ENCODE data around the gene ANP32E. TPM values are rescaled to one million over a fixed set of nuclear protein-coding genes. Genes with fewer than 3 reads are reported as not detected.
A peak's percentile ranks its signal among the peaks of the same experiment; 100 is the strongest.

The ANP32E gene
- total RNA-seq, 1 experiment from 2014 or later: 95.1 TPM

- TF ChIP-seq ZFX (IDR thresholded peaks at IDR 0.05): no peak
- TF ChIP-seq YY1 (IDR thresholded peaks at IDR 0.05; ENCODE audit: extremely low read depth, insufficient replicate concordance, low read depth, low read length): no peak
- no peak for TF ChIP-seq JUND (IDR thresholded peaks at IDR 0.05)
- TF ChIP-seq FOSL1 (IDR thresholded peaks at IDR 0.05; ENCODE audit: low read depth): no peak
- TF ChIP-seq, protein P1, sequence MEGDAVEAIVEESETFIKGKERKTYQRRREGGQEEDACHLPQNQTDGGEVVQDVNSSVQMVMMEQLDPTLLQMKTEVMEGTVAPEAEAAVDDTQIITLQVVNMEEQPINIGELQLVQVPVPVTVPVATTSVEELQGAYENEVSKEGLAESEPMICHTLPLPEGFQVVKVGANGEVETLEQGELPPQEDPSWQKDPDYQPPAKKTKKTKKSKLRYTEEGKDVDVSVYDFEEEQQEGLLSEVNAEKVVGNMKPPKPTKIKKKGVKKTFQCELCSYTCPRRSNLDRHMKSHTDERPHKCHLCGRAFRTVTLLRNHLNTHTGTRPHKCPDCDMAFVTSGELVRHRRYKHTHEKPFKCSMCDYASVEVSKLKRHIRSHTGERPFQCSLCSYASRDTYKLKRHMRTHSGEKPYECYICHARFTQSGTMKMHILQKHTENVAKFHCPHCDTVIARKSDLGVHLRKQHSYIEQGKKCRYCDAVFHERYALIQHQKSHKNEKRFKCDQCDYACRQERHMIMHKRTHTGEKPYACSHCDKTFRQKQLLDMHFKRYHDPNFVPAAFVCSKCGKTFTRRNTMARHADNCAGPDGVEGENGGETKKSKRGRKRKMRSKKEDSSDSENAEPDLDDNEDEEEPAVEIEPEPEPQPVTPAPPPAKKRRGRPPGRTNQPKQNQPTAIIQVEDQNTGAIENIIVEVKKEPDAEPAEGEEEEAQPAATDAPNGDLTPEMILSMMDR (IDR thresholded peaks at IDR 0.05 in 2 of 3, conservative IDR thresholded peaks at IDR 0.05 in 1 of 3; ENCODE audit: borderline replicate concordance in 1 of 3, insufficient read depth in 1 of 3, low read depth in 2 of 3, low read length in 2 of 3): no peak
- TF ChIP-seq ZNF274 (IDR thresholded peaks at IDR 0.05; ENCODE audit: low read depth, low read length): no peak
- TF ChIP-seq EZH2phosphoT487 (IDR thresholded peaks at IDR 0.05; ENCODE audit: borderline replicate concordance): no peak
- TF ChIP-seq POLR2A (IDR thresholded peaks at IDR 0.05; ENCODE audit: borderline replicate concordance, extremely low read depth, insufficient read depth, insufficient read length): no peak
Measured at GRCh38 chr1:150261367-150261766, 25.5 kb upstream of the ANP32E start (continued).

DNA sequence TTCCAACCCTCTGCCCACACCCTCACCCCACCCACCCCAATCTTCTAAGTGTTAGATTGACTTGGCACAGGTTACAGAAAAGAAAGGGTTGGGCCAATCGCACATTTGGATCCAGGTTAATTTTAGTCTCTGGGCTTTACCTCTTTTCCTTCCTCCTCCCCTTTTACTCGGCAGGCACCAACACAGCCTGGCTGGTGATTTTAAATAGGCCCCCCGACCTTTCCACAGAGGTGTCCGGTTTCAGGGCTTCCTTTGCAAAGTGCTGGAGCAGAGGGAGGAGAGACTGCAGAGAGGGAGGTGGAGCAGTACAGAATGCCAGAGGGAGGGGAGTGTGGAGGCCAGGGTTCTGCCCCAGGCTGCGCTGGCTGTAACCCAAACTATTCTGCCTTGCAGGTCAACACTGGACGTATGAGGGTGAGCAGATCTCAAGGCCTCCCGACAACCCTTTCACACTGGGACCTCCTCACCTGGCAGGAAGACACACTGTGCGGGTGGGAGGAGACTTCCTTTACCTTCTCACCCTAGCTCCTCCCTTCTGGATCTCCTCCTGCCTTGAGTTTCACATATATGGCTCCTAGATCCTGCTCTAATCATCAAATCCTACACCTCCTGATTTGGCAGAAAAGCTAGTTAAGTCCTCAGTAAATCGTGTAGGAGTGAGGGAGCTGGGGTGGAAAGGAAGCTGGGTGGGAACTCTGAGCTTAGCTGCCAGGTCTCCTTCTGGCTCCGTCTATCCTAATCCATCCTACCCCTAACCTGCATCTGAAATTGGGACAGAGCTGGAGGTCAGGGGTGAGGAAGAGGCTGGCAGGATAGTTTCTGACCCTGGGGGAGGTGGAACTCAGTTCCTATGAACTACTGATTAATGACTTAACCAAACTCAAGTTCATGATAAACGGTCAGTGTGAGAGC lies 24.1 kb upstream of the ANP32E start:
- H3K27ac ChIP-seq (ENCODE audit: low read depth, low read length): peak overlapping the region; percentile 70
- peak; percentile 78 for ATAC-seq
- no TSS peak for BruUV-seq (replicated peaks)

More for the DNA sequence above, 24.1 kb upstream of the ANP32E start:
- H3K9me3 ChIP-seq (ENCODE audit: control insufficient read depth in 1 of 2, insufficient read depth in 1 of 2, low read depth in 1 of 2, low read length in 2 of 2): no peaks in the 10 kb centered on the region
- TF ChIP-seq SP1 (IDR thresholded peaks at IDR 0.05; ENCODE audit: low read depth) (peak; percentile 47), POLR2AphosphoS5 (IDR thresholded peaks at IDR 0.05; ENCODE audit: low read depth, low read length) (peak; percentile 53), CEBPB (IDR thresholded peaks at IDR 0.05; ENCODE audit: low read depth) (no peak), TCF7L2 (IDR thresholded peaks at IDR 0.05; ENCODE audit: borderline replicate concordance, extremely low read depth, insufficient read depth, insufficient read length) (no peak), SRF (IDR thresholded peaks at IDR 0.05; ENCODE audit: low read depth) (no peak), EZH2phosphoT487 (IDR thresholded peaks at IDR 0.05; ENCODE audit: borderline replicate concordance) (no peak), ZFX (IDR thresholded peaks at IDR 0.05) (no peak), FOSL1 (IDR thresholded peaks at IDR 0.05; ENCODE audit: low read depth) (no peak), RAD21 (IDR thresholded peaks at IDR 0.05; ENCODE audit: low read depth) (no peak), ZNF274 (IDR thresholded peaks at IDR 0.05; ENCODE audit: low read depth, low read length) (no peak), CBX3 (IDR thresholded peaks at IDR 0.05; ENCODE audit: low read depth) (peak; percentile 19; the same call in 1 of the 2 replicates)
- TF ChIP-seq, protein P2, sequence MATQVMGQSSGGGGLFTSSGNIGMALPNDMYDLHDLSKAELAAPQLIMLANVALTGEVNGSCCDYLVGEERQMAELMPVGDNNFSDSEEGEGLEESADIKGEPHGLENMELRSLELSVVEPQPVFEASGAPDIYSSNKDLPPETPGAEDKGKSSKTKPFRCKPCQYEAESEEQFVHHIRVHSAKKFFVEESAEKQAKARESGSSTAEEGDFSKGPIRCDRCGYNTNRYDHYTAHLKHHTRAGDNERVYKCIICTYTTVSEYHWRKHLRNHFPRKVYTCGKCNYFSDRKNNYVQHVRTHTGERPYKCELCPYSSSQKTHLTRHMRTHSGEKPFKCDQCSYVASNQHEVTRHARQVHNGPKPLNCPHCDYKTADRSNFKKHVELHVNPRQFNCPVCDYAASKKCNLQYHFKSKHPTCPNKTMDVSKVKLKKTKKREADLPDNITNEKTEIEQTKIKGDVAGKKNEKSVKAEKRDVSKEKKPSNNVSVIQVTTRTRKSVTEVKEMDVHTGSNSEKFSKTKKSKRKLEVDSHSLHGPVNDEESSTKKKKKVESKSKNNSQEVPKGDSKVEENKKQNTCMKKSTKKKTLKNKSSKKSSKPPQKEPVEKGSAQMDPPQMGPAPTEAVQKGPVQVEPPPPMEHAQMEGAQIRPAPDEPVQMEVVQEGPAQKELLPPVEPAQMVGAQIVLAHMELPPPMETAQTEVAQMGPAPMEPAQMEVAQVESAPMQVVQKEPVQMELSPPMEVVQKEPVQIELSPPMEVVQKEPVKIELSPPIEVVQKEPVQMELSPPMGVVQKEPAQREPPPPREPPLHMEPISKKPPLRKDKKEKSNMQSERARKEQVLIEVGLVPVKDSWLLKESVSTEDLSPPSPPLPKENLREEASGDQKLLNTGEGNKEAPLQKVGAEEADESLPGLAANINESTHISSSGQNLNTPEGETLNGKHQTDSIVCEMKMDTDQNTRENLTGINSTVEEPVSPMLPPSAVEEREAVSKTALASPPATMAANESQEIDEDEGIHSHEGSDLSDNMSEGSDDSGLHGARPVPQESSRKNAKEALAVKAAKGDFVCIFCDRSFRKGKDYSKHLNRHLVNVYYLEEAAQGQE (IDR thresholded peaks at IDR 0.05; ENCODE audit: low read depth): no peak
- peak overlapping the region; percentile 76 for H3K4me2 ChIP-seq (ENCODE audit: low read length)
- peak overlapping the region; percentile 36 to 52 for H3K4me3 ChIP-seq (replicated peaks in 1 of 2; ENCODE audit: low read depth in 1 of 2, low read length in 2 of 2)
- no peaks in the 10 kb centered on the region for H3K27me3 ChIP-seq (ENCODE audit: insufficient read depth, low read length)
- ChIA-PET CTCF (interaction anchor here (1.0 to 1.2 kb wide), 2 partner anchors 21 to 273 kb away, joined by 3 to 5 read pairs; no protein-coding TSS in a partner anchor), POLR2A (interaction anchor here (1.1 to 1.6 kb wide), 2 partner anchors 12 to 273 kb away, joined by 3 to 6 read pairs; partner anchors contain the start of gene C1orf54), RAD21 (ENCODE audit: low non-redundant PET in 1 of 2, low total read pairs in 2 of 2, uncharacterized antibody in 2 of 2, unreplicated experiment in 2 of 2) (interaction anchor here in 1 of 2 experiments (0.8 kb wide), 1 partner anchor 36 kb away, joined by 6 read pairs; no protein-coding TSS in a partner anchor)
- peak overlapping the region; percentile 42 for H3K9ac ChIP-seq (ENCODE audit: low read length)
- no peaks in the 10 kb centered on the region for H3K79me2 ChIP-seq (ENCODE audit: insufficient read depth, low read length)
- intact Hi-C loops (cut with micrococcal nuclease): loop anchor here (5.0 to 10.0 kb wide), 5 partner anchors 62 to 737 kb away; partner anchors contain the start of gene PRPF3
- no peaks in the 10 kb centered on the region for H3K36me3 ChIP-seq (ENCODE audit: control insufficient read depth in 1 of 2, insufficient read depth in 2 of 2, low read length in 2 of 2)
- no peak for DNase-seq (ENCODE audit: low read depth, low spot score)
- H4K20me1 ChIP-seq (ENCODE audit: insufficient read depth): no peaks in the 10 kb centered on the region
- H3K9me2 ChIP-seq (ENCODE audit: insufficient read depth): no peaks in the 10 kb centered on the region
- peaks cover 30 to 61% of the 10 kb centered on the region in 2 experiments for H3K4me1 ChIP-seq (ENCODE audit: control insufficient read depth in 1 of 2, insufficient read depth in 2 of 2, low read length in 2 of 2)
- H2AFZ ChIP-seq (ENCODE audit: low read depth, low read length, poor library complexity, severe bottlenecking): peak overlapping the region; percentile 55
